ENCODE results near the gene ERICH6B.

DNA sequence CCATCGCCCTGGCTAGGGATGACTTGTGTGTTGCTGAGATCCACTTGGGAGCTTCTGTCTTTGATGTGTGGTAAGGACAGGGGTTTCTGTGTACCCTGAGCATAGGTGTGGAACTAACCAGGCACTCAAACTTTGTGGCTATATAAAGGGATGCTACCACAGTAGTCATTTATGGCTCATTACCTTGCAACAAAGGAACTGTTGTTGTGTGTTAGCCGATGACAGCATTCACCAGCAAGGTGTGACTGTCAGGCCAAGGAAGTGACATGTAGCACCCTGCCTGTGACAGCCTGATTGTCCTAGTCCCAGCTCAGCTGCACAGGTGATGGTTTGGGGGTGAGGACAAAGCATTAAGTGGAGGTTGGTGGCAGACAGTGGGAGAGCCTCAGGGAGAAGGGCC is 77.2 kb downstream of the ERICH6B start:
- TF ChIP-seq, protein P1, sequence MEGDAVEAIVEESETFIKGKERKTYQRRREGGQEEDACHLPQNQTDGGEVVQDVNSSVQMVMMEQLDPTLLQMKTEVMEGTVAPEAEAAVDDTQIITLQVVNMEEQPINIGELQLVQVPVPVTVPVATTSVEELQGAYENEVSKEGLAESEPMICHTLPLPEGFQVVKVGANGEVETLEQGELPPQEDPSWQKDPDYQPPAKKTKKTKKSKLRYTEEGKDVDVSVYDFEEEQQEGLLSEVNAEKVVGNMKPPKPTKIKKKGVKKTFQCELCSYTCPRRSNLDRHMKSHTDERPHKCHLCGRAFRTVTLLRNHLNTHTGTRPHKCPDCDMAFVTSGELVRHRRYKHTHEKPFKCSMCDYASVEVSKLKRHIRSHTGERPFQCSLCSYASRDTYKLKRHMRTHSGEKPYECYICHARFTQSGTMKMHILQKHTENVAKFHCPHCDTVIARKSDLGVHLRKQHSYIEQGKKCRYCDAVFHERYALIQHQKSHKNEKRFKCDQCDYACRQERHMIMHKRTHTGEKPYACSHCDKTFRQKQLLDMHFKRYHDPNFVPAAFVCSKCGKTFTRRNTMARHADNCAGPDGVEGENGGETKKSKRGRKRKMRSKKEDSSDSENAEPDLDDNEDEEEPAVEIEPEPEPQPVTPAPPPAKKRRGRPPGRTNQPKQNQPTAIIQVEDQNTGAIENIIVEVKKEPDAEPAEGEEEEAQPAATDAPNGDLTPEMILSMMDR (IDR thresholded peaks at IDR 0.05; ENCODE audit: insufficient read depth, low read length) = no peak
- TF ChIP-seq POLR2AphosphoS5 (IDR thresholded peaks at IDR 0.05; ENCODE audit: low read depth) (no peak), GABPA (IDR thresholded peaks at IDR 0.05; ENCODE audit: low read depth) (no peak)
- TF ChIP-seq, protein P2, sequence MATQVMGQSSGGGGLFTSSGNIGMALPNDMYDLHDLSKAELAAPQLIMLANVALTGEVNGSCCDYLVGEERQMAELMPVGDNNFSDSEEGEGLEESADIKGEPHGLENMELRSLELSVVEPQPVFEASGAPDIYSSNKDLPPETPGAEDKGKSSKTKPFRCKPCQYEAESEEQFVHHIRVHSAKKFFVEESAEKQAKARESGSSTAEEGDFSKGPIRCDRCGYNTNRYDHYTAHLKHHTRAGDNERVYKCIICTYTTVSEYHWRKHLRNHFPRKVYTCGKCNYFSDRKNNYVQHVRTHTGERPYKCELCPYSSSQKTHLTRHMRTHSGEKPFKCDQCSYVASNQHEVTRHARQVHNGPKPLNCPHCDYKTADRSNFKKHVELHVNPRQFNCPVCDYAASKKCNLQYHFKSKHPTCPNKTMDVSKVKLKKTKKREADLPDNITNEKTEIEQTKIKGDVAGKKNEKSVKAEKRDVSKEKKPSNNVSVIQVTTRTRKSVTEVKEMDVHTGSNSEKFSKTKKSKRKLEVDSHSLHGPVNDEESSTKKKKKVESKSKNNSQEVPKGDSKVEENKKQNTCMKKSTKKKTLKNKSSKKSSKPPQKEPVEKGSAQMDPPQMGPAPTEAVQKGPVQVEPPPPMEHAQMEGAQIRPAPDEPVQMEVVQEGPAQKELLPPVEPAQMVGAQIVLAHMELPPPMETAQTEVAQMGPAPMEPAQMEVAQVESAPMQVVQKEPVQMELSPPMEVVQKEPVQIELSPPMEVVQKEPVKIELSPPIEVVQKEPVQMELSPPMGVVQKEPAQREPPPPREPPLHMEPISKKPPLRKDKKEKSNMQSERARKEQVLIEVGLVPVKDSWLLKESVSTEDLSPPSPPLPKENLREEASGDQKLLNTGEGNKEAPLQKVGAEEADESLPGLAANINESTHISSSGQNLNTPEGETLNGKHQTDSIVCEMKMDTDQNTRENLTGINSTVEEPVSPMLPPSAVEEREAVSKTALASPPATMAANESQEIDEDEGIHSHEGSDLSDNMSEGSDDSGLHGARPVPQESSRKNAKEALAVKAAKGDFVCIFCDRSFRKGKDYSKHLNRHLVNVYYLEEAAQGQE (IDR thresholded peaks at IDR 0.05; ENCODE audit: insufficient replicate concordance, low read depth) = no peak
